K562 (cell line): Measurements from ENCODE around the gene SLC5A2.

ENCODE experiments used
- CTCF ChIP-seq, 3 experiments: IDR thresholded peaks in 2 of 3; conservative IDR thresholded peaks in 1 of 3; 2 replicates each; pipeline ENCODE4 v1.5.1; 2011 to 2012; ENCODE audit warnings: low read length in 3 of 3, mild to moderate bottlenecking in 3 of 3, control low read depth in 2 of 3, improper control_type of control experiment in 1 of 3, inconsistent platforms in 1 of 3, low read depth in 1 of 3, mixed read lengths in 1 of 3, moderate library complexity in 1 of 3; ENCODE audit not compliant: insufficient read depth in 2 of 3
- E2F5 ChIP-seq: sonication (generic); formaldehyde crosslinking; IDR thresholded peaks from 2 replicates; pipeline ENCODE4 v1.8.0; 2022; ENCODE audit warnings: mild to moderate bottlenecking, missing genetic modification reagents
- EP300 ChIP-seq: IDR thresholded peaks from 2 replicates; pipeline ENCODE4 v1.6.1; 2012; ENCODE audit warnings: low read length, improper control_type of control experiment
- ILK ChIP-seq: fragments of 450-650 bp; IDR thresholded peaks from 2 replicates; pipeline ENCODE4 v1.6.1; 2016; ENCODE audit warnings: missing genetic modification characterization, low read depth, mild to moderate bottlenecking, missing compliant biosample characterization, moderate library complexity, borderline replicate concordance
- POLR2A ChIP-seq: fragments of 450-650 bp; conservative IDR thresholded peaks from 2 replicates; pipeline ENCODE4 v1.6.1; 2016
- SP1 ChIP-seq: sonication (generic); formaldehyde crosslinking; IDR thresholded peaks from 2 replicates; pipeline ENCODE4 v1.8.1; 2022; ENCODE audit warnings: mild to moderate bottlenecking, missing genetic modification reagents
- TCF3 ChIP-seq: sonication (generic); formaldehyde crosslinking; IDR thresholded peaks from 2 replicates; pipeline ENCODE4 v1.4.0; 2020; ENCODE audit warnings: mild to moderate bottlenecking, missing genetic modification reagents
- TCF7 ChIP-seq: sonication (generic); IDR thresholded peaks from 2 replicates; pipeline ENCODE4 v1.6.1; 2016; ENCODE audit warnings: antibody characterized with exemption, borderline replicate concordance
- TCF7L2 ChIP-seq: fragments of 150-350 bp; IDR thresholded peaks from 2 replicates; pipeline ENCODE4 v1.6.1; 2016; ENCODE audit warnings: low read depth, mild to moderate bottlenecking, low read length, moderate library complexity
- TSHZ1 ChIP-seq: fragments of 250-450 bp; sonication (Bioruptor Pico); IDR thresholded peaks from 2 replicates; pipeline ENCODE4 v1.4.0; 2020; ENCODE audit warnings: mild to moderate bottlenecking, moderate library complexity
- ZBTB7A ChIP-seq: IDR thresholded peaks from 2 replicates; pipeline ENCODE4 v1.6.1; 2011; ENCODE audit warnings: low read depth, mild to moderate bottlenecking, low read length, moderate library complexity, borderline replicate concordance; ENCODE audit not compliant: control insufficient read depth
- ZFX ChIP-seq: sonication (generic); formaldehyde crosslinking; IDR thresholded peaks from 2 replicates; pipeline ENCODE4 v1.8.0; 2022; ENCODE audit warnings: mild to moderate bottlenecking, missing genetic modification reagents, moderate library complexity
- ZNF384 ChIP-seq: IDR thresholded peaks from 2 replicates; pipeline ENCODE4 v1.6.1; 2012; ENCODE audit warnings: low read depth, low read length, improper control_type of control experiment
- ZNF431 ChIP-seq: sonication (generic); formaldehyde crosslinking; IDR thresholded peaks from 2 replicates; pipeline ENCODE4 v1.8.0; 2022; ENCODE audit warnings: mild to moderate bottlenecking, missing genetic modification reagents

GRCh38 chr16:31459687-31460581 is 23.0 kb upstream of the SLC5A2 start:
- TF ChIP-seq E2F5, result no peak
- no peak for TF ChIP-seq POLR2A
- no peak for TF ChIP-seq ZFX
- TF ChIP-seq TSHZ1, result no peak
- no peak for TF ChIP-seq CTCF (IDR thresholded peaks at IDR 0.05 in 2 of 3, conservative IDR thresholded peaks at IDR 0.05 in 1 of 3; ENCODE audit: insufficient read depth in 2 of 3, low read depth in 1 of 3, low read length in 3 of 3)
- no peak for TF ChIP-seq ILK (tag)
- peak; percentile 73 for TF ChIP-seq SP1 (CRISPR knock-in tag)
- TF ChIP-seq ZBTB7A, result no peak
- 0 out of 2 replicates have a peak, but pooled peaks have one; percentile 3 for TF ChIP-seq EP300
- TF ChIP-seq TCF7L2, result no peak
- TF ChIP-seq TCF3 (CRISPR knock-in tag), result no peak
- TF ChIP-seq TCF7, result no peak
- no peak for TF ChIP-seq ZNF431 (CRISPR knock-in tag)
- no peak for TF ChIP-seq ZNF384
